Measurements from ENCODE around the gene MYO10.
A peak's percentile ranks its signal among the peaks of the same experiment; 100 is the strongest.
"Not testable (repeated sequence)": the region's sequence is repeated elsewhere in the genome, so short reads cannot be mapped to it uniquely, and the experiment has no call there.

MYO10 gene

DNA sequence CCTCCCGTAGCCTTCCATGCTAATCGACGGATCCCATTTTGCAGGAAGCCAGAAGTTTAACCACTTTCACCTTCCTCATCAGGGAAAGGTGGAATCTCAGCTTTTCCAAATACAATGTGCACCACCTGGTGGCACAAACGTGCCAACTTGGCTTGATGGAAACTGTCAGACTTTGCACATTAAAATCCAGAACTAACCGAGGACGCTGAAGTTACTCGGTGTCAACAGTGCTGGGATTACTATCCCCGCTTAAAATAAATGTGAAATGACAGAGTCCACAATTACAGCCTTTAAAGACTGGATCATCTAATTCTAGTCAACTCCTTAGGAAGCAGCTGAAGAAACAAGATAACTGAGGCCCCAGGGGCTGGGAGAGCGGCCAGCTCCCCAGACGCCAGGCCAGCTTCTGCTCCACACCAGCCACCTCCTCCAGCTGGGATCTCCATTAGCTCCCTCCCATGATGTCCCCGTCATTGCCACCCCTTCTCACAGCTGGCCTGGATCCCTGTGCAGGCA lies 269.1 kb downstream of the MYO10 start:
- peak in 6 of 14 donors; percentile 14 to 56 (median 32) for DNase-seq

DNA sequence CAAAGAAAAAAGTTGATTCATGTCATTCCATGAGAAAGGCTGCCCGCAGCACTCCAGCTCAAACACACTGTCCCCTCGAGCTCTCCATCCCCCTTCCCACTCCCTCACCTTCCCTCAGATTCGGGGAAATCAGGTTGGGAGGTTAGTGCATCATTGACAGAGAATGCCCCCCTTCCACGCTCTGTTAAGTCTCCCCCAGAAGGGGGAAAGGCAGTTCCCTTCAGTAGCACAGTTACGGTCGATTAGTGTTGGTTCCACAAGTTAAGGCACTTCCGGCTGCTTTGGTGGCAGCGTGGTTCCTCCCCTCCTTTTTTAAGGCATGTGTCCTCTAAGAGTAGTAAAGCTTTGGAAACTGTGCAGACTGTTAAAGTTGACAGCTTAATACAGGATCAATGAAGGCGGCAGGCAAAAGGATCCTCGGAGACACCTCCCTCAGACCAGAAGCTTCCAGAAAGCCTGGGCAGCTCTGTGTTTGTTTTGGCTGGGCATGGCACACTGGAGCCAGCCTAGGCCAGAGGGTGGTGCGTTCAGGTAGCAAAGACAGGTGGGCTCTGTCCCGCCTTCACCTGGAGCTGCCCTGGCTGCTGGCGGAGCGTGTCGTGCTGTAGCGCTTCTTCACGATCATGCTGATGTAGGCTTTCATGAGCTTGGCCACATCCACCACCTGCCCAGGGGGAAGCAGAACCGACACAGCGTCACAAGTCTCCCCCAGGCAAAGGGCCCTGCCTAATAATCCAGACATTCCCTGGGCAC lies 269.8 kb downstream of the MYO10 start:
- peak in 2 of 14 donors; percentile 12 to 39 for DNase-seq

DNA sequence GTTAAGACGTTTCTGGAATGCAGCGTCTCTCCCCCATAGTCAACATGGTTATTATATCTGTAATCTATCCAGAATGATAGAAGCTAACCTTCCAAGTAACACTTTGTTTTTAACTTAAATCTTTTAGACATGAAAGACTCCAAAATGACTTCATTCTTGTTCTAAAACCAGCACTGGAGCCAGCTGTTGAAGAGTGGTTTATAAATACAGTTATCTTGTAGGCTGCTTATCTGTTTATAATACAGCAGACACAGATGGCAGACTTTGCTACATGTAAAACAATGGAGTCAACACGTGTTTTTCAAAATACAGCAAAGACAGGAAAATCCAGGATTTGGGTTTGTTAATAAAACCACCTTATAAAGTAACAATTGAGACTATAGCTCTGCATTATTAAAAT lies 270.5 kb downstream of the MYO10 start:
- no peak for DNase-seq

DNA sequence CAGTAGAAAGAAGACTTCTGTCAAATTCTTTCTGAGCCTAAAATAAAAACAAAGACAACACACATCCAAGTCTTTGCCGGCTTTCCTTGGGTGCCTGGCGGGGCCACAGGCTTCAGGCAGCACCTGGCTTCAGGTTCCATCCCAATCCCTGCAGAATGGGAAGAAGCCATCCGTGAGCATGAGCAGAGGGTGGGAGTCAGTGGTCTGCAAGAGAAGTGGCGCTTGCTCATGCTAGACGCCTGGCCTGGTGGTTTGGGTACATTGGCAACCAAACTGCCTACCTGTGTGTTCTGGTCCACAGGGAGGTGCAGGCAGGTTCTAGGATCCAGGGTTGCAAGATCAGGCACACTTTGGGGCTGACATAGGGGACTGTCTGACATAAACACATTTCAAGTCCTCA lies 271.7 kb downstream of the MYO10 start:
- DNase-seq = no peak

DNA sequence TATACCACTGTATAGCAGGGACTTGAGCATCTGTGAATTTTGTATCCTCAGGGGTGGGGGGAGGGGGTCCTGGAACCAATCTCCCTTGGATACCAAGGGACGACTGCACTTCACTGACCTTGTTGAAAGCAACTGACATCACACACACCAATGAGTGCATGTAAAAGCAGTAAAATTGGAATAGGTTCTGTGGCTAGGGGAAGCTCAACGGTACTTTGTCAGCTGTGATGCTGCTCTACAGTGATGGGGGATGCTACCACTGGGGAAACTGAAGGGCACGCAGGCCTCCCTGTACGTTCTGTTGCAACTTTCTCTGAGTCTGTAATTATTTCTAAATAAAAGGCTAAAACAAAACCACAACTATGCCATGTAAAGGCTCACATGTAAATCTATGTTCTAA lies 272.2 kb downstream of the MYO10 start:
- no peak for DNase-seq

DNA sequence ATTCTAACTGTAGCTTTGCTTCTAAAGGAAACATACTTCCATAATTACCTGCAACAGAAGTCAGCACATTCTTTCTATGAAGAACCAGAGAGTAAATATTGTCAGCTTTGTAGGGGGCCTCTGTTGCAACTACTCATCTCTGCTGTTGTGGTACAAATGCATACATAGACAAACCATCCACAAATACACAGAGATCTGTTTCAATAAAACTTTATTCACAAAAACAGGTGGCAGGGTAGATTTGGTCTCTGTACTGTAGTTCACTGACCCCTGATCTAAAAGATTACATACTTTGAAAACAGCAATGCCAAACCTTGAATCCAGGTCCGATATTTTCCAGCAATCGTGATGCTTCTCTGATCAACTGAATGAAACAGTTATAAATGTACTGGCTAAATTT lies 274.4 kb downstream of the MYO10 start:
- no peak for DNase-seq

DNA sequence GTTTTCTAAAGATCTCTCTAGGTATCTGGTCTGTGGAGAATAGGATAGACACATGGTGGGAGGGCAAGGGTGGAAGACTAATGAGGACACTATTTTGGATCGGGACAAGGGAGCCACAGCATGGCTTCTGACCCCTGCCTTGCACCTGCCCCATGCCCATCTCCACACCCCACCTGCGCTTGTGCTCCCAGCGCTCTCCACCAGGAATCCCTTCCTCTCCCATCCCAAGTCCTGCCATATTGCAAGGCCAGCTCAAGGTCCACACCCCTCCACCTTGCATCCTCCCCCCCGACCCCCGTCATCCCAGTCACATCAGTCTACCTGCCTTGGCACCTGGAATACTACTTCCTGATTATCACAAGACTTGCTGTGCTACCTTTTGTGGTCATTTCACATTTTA lies 275.1 kb downstream of the MYO10 start:
- DNase-seq = no peak

DNA sequence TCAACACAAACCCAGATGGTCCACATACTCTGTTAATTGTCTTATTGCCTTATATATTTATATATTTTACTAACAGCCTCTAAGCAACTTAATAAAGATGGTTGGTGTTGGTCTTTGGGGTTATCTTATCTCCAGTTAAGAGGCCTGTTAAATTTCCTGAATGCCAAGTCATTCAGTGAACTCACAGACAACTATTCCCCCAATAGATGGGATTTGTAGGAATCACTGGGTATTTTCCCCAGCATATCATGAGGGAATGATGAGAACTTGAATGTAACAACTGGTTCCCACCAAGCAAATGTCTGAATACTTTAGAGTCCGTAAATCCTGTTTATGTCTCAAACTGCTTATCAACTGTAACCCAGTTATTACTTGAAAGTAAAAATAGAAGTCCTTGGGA lies 276.6 kb downstream of the MYO10 start:
- no peak for DNase-seq

DNA sequence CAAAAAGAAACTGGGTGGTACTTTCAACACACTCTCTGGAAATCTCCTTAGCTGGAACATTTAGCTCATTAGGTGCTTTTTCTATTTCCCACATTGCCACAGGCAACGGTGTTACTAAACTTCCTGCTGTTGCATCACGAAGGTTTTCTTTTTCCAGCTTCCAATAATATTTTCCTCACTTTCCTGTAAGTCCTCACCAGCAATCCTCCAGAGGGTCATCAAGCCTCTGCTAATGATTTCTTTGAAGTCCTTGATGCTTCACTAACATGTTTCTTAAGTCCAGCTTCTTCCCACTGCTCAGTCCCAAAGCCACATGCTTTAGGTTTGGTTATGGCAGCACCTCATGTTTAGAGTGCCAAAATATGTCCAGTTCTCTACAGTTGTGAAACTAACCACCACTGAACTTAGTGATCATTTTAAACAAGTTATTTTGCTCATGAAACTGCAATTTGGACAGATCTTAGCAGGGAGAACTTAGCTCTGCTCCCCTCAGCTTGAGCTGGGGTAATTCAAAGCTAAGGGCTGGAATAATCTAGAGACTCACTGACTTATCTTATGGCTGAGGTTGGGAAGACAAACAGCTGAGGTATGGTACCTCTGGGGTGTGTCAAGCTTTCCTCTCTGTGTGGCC lies 279.4 kb downstream of the MYO10 start:
- DNase-seq = no peak

DNA sequence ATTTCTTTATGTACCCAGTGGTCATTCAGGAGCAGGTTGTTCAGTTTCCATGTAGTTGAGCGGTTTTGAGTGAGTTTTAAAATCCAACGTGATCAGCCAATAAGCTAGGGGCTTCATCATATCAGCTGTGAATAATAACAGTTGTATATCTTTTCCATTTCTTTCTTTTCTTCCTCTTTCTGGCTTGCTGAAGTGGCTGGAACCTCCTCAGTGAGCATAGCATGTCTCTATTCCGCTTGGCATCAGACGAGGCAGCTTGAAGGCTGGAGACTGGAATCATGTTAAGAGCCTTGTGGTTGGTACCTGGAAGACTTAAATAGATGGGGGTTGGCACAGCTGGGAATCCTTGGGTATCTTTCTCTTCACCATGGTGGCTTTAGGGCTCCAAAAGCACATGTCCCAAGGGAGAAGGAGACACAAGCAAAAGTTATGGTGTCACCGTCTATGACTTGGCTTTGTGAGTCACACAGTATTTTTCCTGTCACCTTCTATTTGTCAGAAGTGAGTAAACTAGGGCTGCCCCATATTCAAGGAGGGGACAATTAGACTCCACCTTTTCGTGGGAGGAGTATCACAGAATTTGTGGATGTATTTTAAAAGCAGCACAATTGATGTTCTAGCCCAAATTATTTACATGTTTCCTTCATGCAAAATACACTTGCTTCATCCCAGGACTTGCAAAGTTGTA lies 281.3 kb downstream of the MYO10 start:
- no peak for DNase-seq

DNA sequence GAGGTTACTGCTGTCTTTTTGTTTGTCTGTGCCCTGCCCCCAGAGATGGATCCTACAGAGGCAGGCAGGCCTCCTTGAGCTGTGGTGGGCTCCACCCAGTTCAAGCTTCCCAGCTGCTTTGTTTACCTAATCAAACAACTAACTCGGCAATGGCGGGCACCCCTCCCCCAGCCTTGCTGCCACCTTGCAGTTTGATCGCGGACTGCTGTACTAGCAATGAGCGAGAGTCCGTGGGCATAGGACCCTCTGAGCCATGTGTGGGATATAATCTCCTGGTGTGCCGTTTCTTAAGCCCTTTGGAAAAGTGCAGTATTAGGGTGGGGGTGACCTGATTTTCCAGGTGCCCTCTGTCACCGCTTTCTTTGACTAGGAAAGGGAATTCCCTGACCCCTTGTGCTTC lies 287.3 kb downstream of the MYO10 start:
- DNase-seq = not testable (repeated sequence)

DNA sequence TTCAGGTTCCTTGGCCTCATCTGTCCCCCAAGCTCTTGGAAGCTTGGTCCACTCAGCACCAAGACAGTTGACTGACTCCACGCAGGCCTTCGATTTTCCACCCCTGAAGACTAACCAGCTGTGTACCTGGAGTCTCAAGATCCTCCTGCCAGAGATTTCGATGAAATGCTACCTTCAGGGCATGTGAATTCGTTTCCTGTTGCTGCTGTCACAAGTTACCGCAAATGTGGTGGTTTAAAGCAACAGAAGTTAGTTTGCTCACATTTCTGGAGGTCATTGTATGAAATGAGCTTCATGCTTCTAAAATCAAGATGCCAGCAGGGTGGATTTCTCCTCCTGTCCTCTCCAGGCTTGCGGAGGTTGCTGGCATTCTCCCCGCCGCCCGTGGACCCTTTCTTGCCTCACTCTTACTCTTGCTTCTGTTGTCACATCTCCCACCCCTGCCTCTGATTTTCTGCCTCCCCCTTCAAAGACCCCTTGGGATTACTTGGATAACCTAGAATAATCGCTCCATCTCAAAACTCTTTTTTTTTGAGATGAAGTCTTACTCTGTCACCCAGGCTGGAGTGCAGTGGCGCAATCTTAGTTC lies 291.7 kb downstream of the MYO10 start:
- no peak for DNase-seq

DNA sequence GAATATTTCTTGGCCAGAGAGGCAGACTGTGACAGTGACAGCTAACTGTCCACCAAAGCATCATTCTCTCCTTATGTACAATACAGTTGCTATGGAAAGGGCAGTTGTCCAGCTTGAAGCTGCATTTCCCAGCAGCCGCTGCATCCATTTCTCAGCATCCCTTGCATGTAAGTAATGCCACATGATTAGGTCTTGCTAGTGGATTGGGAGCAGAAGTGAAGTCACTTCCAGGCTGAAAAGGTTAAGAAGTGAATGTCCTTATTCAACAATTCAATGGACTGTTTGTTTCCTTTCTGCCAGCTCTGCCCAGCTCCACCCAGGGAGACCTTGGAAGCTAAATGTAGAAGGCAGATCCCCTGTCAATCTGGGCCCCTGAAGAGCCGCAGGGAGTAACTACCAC lies 293.2 kb downstream of the MYO10 start:
- DNase-seq = peak in 2 of 14 donors; percentile 28 to 43

DNA sequence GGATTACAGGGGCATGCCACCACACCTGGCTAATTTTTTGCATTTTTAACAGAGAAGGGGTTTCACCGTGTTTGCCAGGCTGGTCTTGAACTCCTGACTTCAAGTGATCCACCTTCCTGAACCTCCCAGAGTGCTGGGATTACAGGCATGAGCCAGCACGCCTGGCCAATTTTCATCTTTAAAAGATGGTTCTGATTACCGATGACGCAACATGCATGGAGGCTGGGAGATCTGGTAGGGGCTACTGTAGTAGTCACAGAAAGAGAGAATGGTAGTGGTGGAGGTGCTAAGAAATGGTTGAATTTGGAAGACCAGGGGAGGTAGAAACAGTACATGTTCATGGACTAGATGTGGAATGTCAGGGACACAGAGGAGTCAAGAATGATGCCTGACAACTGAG lies 296.9 kb downstream of the MYO10 start:
- no peak for DNase-seq

DNA sequence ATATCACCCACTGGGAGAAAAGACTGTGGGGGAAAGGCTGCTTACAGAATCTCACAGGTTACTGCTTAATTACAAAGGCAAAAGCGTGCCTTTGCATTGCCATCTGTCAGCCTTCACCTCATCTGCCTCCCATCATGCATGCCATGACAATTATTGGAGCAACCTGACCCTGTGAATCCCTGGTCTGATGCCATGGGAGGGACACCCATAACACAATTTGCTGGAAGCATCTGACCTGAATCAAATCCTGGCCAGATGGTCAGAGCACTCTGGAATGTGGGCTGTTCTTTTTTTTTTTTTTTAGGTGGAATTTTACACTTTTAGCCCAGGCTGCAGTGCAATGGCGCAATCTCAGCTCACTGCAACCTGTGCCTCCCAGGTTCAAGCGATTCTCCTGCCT lies 307.7 kb downstream of the MYO10 start:
- peak in 1 of 14 donors; percentile 93 for DNase-seq

DNA sequence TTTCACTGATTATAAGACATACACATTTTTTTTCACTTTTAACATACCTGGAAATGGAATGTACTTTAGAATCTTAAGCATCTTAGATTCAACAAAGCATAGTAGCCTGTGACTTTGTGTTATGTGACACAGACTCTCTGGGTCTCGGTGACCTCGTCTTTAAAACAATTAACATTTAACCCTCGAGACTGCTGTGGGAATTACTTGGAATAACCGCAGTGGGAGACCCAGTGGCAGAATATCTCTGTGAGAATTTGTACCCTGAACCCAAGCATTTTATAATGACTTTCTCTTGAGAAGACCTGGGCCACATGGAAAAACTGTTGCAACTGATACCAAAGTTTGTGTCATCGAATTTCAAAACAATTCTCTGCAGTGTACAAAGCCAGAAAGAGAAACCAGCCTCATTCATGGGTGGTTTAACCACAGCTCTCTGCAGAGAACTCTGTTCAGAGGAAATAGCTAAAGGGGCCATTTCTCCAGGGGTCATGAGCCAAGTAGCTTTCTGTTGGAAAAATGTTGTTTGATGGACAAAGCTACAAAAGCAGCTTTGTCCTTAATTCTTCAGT lies 309.3 kb downstream of the MYO10 start:
- DNase-seq = no peak

DNA sequence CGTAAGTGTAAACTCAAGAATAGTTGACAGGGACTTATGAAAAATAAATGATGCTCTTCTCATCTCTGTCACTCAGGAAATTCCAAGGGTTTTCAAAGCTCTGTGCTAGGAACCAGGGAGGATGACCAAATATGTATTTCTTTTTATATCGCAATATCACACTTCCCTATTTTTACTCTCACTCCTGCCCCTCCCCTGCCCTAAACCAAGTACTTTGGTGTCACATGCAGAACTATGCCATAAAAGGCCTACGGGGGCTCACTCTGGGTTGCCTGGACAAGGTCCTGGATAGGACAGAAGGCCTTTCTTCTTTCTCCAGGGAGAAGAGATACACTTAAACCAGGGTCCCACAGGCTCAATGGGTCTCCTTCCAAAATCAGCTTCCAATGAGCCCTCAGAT lies 311.0 kb downstream of the MYO10 start:
- no peak for DNase-seq

DNA sequence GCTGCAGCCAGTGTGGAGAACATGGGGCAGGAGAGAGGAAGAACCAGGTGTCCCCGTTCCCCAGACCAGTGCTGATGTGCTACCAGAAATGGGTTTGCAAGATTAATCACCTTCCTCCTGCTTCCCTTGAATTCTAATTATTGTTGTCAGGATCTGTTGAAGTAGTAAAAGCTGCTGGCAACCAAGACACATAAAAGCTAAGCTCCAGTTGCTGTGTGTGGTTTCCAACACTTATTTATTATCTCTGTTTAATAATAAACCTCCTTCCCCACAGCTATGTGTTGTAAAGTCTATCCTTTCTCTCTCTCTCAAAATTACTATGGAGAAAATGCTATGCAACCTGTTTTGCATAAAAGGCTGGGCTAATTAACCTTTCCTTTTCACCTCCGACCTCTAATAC lies 317.0 kb downstream of the MYO10 start:
- no peak for DNase-seq

DNA sequence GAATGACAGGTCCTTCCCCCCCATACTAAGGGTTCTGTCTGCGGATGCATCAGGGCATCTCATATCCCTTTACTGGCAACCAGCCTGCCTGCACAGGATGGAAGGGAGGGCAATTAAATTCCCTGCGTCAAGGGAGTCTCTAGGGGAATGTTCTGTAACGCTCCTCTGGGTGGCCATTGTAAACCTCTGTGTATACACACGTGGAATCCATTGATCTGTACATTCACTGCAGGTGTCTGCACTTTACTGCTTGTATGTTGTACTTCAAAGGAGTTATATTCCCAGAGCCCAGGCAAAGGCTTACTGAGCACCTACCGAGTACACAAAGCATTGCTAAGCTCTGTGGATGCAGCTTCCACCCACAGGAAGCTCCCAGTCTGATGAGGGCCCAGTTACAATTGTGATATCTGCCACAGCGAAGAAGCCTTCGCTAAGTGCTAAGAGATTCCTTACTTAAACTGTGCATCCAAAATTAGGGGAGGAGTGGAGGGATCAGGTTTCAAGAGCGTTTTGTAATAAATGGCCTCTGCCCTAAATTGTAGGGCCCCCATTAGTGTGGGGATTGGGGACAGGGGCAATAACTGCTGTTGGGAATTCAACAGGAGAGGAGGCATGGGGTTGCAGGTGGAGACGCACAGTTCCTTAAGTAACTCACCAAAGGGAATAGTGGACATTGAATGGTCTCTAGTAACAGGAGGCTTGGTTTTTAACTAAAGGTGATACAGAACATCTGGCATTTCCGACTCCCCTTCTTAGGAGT lies 317.8 kb downstream of the MYO10 start:
- no peak for DNase-seq

DNA sequence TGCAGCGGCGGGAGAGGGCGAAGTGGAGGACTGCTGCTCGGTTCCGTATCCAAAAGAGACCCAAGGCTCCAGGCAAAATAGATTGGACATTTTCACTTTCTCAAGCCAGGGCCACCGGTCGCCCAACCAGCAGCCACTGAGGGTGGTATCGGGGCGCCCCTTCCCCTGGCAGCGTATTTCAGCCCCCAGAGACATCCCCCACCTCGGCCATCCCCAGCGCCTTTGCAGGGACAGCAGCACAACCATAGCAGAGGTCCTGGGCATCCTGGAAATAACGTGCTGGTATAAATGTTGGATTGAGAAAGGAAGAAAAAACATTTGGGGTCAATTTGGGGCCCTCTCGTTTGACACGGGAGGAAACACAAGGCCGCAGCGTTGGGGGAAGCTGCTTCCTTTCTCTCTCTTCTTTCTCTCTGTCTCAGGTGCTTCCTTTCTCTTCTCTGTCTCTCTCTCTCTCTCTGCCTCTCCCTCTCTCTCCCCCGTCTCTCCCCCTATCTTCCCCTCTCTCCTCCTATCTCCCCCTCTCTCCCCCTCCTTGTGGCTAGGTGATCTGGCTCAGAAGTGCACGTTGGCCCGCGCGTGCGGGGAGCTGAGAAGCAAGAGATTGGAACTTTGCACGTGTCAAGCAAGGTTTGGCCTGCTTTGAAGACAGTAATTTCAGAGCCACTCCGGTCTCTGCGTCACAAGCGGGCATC lies 318.7 kb downstream of the MYO10 start:
- peak in 2 of 14 donors; percentile 35 to 65 for DNase-seq

DNA sequence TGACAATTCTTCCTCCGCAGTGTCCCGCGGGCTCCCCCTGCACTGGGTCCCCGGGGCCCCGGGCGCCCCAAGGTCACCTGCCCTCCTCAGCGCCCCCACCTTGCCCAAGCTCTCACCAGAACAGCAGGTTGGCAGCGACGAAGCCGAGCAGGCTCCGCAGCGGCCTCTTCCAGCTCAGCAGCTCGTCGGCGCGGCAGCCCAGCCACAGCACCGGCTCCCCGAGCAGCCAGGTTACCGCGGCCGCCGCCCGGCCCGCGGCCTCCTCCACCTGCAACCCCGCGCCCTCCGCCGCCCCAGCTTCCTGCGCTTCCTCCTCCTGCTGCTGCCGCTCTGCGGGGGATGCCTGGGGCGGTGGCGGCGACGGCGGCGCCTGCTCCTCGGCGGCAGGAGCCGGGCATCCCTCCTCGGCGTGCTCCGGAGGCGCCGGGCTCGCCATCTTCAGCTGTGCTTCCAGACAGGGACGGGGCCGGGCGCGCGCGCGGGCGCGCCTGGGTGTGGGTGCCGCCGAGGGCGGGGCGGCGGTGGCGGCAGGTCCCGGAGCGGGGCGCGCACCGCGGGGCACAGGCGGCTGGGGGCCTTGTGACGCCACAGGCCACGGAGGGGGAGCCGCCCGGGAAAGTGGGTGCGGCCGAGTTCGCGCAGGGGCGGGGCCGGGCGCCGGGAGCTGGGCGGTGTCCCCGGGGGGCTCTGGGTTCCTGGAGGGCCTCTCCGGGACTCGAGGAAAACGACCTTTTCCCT lies 319.4 kb downstream of the MYO10 start, which contains the start of gene RETREG1:
Gene RETREG1, minus strand, starts transcription at position 462 of the 738 bp plus-strand sequence. Its CDS starts 26 bp downstream, at position 436.
- DNase-seq = peak in 12 of 14 donors; percentile 43 to 82 (median 66)

Data from C1 segment of cervical spinal cord (tissue), 14 donors.